HT1080 (cell line): ENCODE data around the gene SHLD3. TPM values are rescaled to one million over a fixed set of nuclear protein-coding genes. Genes with fewer than 3 reads are reported as not detected.
"Not testable (repeated sequence)": the region's sequence is repeated elsewhere in the genome, so short reads cannot be mapped to it uniquely, and the experiment has no call there.

Experiments used
- DNase-seq: peaks from one replicate; pipeline ENCODE4 v3.0.0-alpha.2; 2015; ENCODE audit warnings: low read depth
- small RNA-seq: library from RNA; depleted of rRNA; stranded (forward); fragments of <200 nt; gene quantifications from one replicate; pipeline ENCODE3, GENCODE V24; 2014
- total RNA-seq: library from RNA; depleted of rRNA; stranded (reverse); fragments of >200 nt; shearing (Covaris generic); gene quantifications from 2 replicates; pipeline ENCODE4 v1.2.3, GENCODE V29; 2014; rRNA removed

SHLD3 gene
- total RNA-seq, 1 experiment from 2014 or later: 4.5 TPM

DNA sequence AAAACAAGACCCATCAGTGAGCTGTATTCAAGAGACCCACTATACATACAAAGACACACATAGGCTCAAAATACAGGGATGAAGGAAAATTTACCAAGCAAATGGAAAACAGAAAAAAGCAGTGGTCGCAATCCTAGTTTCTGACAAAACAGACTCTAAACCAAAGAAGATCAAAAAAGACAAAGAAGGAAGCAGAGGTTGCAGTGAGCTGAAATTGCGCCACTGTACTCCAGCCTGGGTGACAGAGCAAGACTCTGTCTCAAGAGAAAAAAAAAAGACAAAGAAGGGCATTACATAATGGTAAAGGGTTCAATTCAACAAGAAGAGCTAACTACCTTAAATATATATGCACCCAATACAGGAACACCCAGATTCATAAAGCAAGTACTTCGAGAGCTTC lies 51.2 kb downstream of the SHLD3 start:
- DNase-seq: not testable (repeated sequence)

Small RNA genes within 50 kb of the gene (small RNA-seq; reads per million reads assigned to genes)
- not detected for gene RNU6-540P

Other genes starting within 250 kb of the SHLD3 start
- 30.1 and 31.8 TPM in 2 replicates for gene ADAMTS6, start 143.1 kb upstream of the SHLD3 start, total RNA-seq
- 35.3 and 41.3 TPM in 2 replicates for gene CENPK, start 61.9 kb upstream of the SHLD3 start, total RNA-seq
- 18.7 and 20.3 TPM in 2 replicates for gene PPWD1, start 61.7 kb upstream of the SHLD3 start, total RNA-seq
- 13.8 and 14.0 TPM in 2 replicates for gene TRIM23, start 694 bp upstream of the SHLD3 start, total RNA-seq
- 14.6 and 19.7 TPM in 2 replicates for gene TRAPPC13, start within 50 bp of the SHLD3 start, total RNA-seq
- gene SGTB, start 97.1 kb downstream of the SHLD3 start, total RNA-seq: 5.2 and 6.4 TPM in 2 replicates
- gene NLN, start 97.2 kb downstream of the SHLD3 start, total RNA-seq: 31.9 and 33.2 TPM in 2 replicates